ENCODE measurements around the gene THAP12. TPM values are rescaled to one million over a fixed set of nuclear protein-coding genes. Genes with fewer than 3 reads are reported as not detected.

The THAP12 gene
- total RNA-seq, 2 experiments from 2014 or later, result 39.4 to 40.6 TPM

DNA sequence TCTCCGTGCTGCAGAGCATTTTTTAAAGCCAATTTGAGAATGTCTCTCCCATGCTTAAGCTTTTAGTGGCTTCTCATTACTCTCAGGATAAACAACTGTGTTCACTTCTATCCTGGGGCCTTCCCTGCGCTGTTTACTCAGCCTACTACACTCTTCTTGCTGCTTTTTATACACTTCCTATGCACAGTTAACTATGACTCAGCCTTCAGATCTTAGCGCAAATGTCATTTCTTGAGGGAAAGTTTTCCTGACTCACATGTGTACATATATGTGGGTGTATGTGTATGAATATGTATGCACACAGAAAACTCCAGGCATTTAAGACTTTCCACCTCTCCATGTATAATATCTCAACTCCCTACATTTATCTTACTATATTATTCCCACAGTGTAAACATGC, 9.8 kb downstream of the THAP12 start:
- intact Hi-C loops (cut with micrococcal nuclease), result loop anchor here (1.0 to 5.0 kb wide), 3 partner anchors 9 to 479 kb away; no protein-coding TSS in a partner anchor
- Mint-ChIP-seq H3K9me3 (no peaks in the 10 kb centered on the region), H3K36me3 (ENCODE audit: low read depth) (no peaks in the 10 kb centered on the region), H3K27me3 (ENCODE audit: low read depth) (no peaks in the 10 kb centered on the region), H3K4me1 (ENCODE audit: low read depth) (peaks cover 55% of the 10 kb centered on the region), H3K4me3 (no peak overlapping the region), H3K27ac (peak overlapping the region; percentile 62)
- CTCF ChIA-PET, result no interaction called here
- DNase-seq, result peak; percentile 72

- intact Hi-C loops (cut with micrococcal nuclease), result no loop called here
- Mint-ChIP-seq H3K9me3 (no peaks in the 10 kb centered on the region), H3K4me3 (no peak overlapping the region), H3K27me3 (ENCODE audit: low read depth) (no peaks in the 10 kb centered on the region), H3K27ac (no peak overlapping the region), H3K36me3 (ENCODE audit: low read depth) (peaks cover 7% of the 10 kb centered on the region), H3K4me1 (ENCODE audit: low read depth) (peaks cover 50% of the 10 kb centered on the region)
- CTCF ChIA-PET, result no interaction called here
- no peak for DNase-seq
Observed at GRCh38 chr11:76369406-76369805, 11.5 kb downstream of the THAP12 start.

GRCh38 chr11:76368490-76368889, 12.4 kb downstream of the THAP12 start:
- Mint-ChIP-seq H3K4me1 (ENCODE audit: low read depth) (peaks cover 44% of the 10 kb centered on the region), H3K27me3 (ENCODE audit: low read depth) (no peaks in the 10 kb centered on the region), H3K36me3 (ENCODE audit: low read depth) (peaks cover 12% of the 10 kb centered on the region), H3K27ac (no peak overlapping the region), H3K4me3 (no peak overlapping the region), H3K9me3 (no peaks in the 10 kb centered on the region)
- CTCF ChIA-PET, result no interaction called here
- intact Hi-C loops (cut with micrococcal nuclease), result no loop called here
- DNase-seq, result no peak

DNA sequence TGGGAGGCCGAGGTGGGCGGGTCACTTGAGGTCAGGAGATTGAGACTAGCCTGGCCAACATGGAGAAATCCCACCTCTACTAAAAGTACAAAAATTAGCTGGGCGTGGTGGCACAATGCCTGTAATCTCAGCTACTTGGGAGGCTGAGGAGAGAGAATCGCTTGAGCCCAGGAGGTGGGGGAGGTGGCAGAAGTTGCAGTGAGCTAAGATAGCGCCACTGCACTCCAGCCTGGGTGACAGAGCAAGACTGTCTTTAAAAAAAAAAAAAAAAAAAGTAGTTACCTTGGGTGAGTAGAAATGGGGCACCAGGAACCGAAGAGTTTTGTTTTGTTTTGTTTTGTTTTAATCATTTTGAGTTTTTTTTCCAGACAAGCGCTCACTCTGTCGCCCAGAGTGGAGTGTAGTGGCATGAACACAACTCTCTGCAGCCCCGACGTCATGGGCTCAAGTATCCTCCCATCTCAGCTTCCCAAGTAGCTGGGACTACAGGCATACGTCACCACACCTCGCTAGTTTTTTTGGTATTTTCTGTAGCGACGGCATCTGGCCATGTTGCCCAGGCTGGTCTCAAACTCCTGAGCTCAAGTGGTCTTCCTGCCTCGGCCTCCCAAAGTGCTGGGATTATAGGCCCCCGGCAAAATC, 15.8 kb downstream of the THAP12 start:
- intact Hi-C loops (cut with micrococcal nuclease), result no loop called here
- H3K4me1 Mint-ChIP-seq (ENCODE audit: low read depth), result peaks cover 40% of the 10 kb centered on the region
- H3K27ac Mint-ChIP-seq, result no peak overlapping the region
- no peaks in the 10 kb centered on the region for H3K9me3 Mint-ChIP-seq
- H3K27me3 Mint-ChIP-seq (ENCODE audit: low read depth), result no peaks in the 10 kb centered on the region
- H3K4me3 Mint-ChIP-seq, result no peak overlapping the region
- DNase-seq, result no peak
- peaks cover 19% of the 10 kb centered on the region for H3K36me3 Mint-ChIP-seq (ENCODE audit: low read depth)
- CTCF ChIA-PET, result no interaction called here

- CTCF ChIA-PET, result interaction anchor here (0.6 to 1.2 kb wide), 2 partner anchors 12 to 154 kb away, joined by 4 read pairs; no protein-coding TSS in a partner anchor
- Mint-ChIP-seq H3K27ac (no peak overlapping the region), H3K27me3 (ENCODE audit: low read depth) (no peaks in the 10 kb centered on the region), H3K4me3 (no peak overlapping the region), H3K9me3 (no peaks in the 10 kb centered on the region), H3K4me1 (ENCODE audit: low read depth) (peaks cover 22% of the 10 kb centered on the region), H3K36me3 (ENCODE audit: low read depth) (peaks cover 24% of the 10 kb centered on the region)
- intact Hi-C loops (cut with micrococcal nuclease), result no loop called here
- no peak for DNase-seq
Observed at GRCh38 chr11:76362716-76363115, 18.2 kb downstream of the THAP12 start.

- Mint-ChIP-seq H3K27me3 (ENCODE audit: low read depth) (no peaks in the 10 kb centered on the region), H3K27ac (no peak overlapping the region), H3K9me3 (no peaks in the 10 kb centered on the region), H3K4me1 (ENCODE audit: low read depth) (peaks cover 20% of the 10 kb centered on the region), H3K36me3 (ENCODE audit: low read depth) (peaks cover 30% of the 10 kb centered on the region), H3K4me3 (no peak overlapping the region)
- intact Hi-C loops (cut with micrococcal nuclease), result no loop called here
- CTCF ChIA-PET, result interaction anchor here (1.2 kb wide), 1 partner anchor 153 kb away, joined by 4 read pairs; no protein-coding TSS in a partner anchor
- no peak for DNase-seq
Observed at GRCh38 chr11:76361776-76362175, 19.2 kb downstream of the THAP12 start.

DNA sequence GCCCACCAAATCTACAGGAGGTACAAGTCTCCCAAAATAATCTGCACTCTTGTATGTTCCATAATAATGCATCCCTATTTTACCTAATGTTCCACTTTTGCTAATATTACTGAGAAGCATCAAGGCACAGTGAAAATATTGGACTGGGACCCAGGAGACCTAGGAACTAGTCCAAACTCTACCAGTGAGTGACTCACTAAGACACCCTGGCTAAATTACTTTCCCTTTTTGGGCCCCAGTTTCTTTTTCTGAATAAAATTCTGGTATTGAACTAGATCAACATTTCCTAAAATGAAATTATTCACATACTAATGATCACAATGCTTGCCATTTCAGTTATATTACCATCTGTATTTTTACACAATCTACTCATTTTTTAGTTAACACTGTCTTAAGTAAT, 19.6 kb downstream of the THAP12 start:
- Mint-ChIP-seq H3K27ac (no peak overlapping the region), H3K4me1 (ENCODE audit: low read depth) (peaks cover 20% of the 10 kb centered on the region), H3K27me3 (ENCODE audit: low read depth) (no peaks in the 10 kb centered on the region), H3K9me3 (no peaks in the 10 kb centered on the region), H3K4me3 (no peak overlapping the region), H3K36me3 (ENCODE audit: low read depth) (peaks cover 31% of the 10 kb centered on the region)
- CTCF ChIA-PET, result no interaction called here
- no peak for DNase-seq
- intact Hi-C loops (cut with micrococcal nuclease), result no loop called here

- DNase-seq, result no peak
- CTCF ChIA-PET, result no interaction called here
- no peaks in the 10 kb centered on the region for H3K27me3 Mint-ChIP-seq (ENCODE audit: low read depth)
- H3K4me3 Mint-ChIP-seq, result no peak overlapping the region
- peaks cover 7% of the 10 kb centered on the region for H3K9me3 Mint-ChIP-seq
- no peaks in the 10 kb centered on the region for H3K4me1 Mint-ChIP-seq (ENCODE audit: low read depth)
- no peak overlapping the region for H3K27ac Mint-ChIP-seq
- intact Hi-C loops (cut with micrococcal nuclease), result no loop called here
- peaks cover 52% of the 10 kb centered on the region for H3K36me3 Mint-ChIP-seq (ENCODE audit: low read depth)
Observed at GRCh38 chr11:76355172-76355571, 25.8 kb downstream of the THAP12 start.

DNA sequence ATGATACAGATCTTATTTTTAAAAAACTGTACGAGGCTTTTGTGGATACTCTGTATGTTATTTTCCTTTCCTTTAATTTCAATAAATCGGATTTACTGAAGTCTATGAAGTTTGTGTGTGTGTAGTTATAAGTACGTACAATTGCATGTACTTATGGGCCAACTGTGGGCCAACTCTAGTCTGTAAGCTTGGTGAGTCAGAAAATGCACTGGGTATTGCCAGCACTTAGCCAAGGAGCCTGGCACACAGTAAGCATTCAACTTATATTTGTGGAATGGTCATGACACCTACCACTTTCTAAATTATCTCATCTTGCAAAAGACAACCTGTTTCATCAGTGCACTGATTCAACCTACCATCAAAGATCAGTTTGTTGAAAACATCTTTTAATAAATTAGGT, 32.6 kb downstream of the THAP12 start:
- Mint-ChIP-seq H3K27ac (no peak overlapping the region), H3K4me1 (ENCODE audit: low read depth) (no peaks in the 10 kb centered on the region), H3K36me3 (ENCODE audit: low read depth) (peaks cover 18% of the 10 kb centered on the region), H3K4me3 (no peak overlapping the region), H3K9me3 (no peaks in the 10 kb centered on the region), H3K27me3 (ENCODE audit: low read depth) (no peaks in the 10 kb centered on the region)
- DNase-seq, result no peak
- intact Hi-C loops (cut with micrococcal nuclease), result loop anchor here (5.0 kb wide), 1 partner anchor 74 kb away; no protein-coding TSS in a partner anchor
- CTCF ChIA-PET, result no interaction called here

DNA sequence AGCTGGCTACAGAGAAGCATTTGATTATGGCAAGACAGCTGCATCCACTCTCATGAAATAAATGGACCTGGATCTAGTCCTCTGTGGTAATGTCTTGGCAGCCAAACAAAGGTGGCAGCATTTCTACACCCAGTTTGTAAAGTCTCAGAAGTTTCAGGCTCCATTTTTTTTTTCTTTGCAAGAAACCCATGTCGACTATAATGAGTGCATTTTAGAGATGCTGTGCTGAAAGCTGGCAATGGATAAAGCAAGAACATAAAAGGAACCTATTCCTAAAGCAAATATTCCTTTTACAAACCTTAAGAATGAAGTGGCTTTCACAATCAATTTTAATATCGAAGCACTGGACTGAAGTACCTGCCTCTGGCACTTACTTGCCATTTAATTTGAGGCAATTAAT, 33.5 kb downstream of the THAP12 start:
- H3K4me3 Mint-ChIP-seq, result no peak overlapping the region
- no peaks in the 10 kb centered on the region for H3K9me3 Mint-ChIP-seq
- CTCF ChIA-PET, result interaction anchor here (1.3 kb wide), 1 partner anchor 11 kb away, joined by 4 read pairs; no protein-coding TSS in a partner anchor
- intact Hi-C loops (cut with micrococcal nuclease), result loop anchor here (5.0 kb wide), 1 partner anchor 75 kb away; no protein-coding TSS in a partner anchor
- no peaks in the 10 kb centered on the region for H3K4me1 Mint-ChIP-seq (ENCODE audit: low read depth)
- H3K27me3 Mint-ChIP-seq (ENCODE audit: low read depth), result no peaks in the 10 kb centered on the region
- peaks cover 15% of the 10 kb centered on the region for H3K36me3 Mint-ChIP-seq (ENCODE audit: low read depth)
- no peak for DNase-seq
- no peak overlapping the region for H3K27ac Mint-ChIP-seq

DNA sequence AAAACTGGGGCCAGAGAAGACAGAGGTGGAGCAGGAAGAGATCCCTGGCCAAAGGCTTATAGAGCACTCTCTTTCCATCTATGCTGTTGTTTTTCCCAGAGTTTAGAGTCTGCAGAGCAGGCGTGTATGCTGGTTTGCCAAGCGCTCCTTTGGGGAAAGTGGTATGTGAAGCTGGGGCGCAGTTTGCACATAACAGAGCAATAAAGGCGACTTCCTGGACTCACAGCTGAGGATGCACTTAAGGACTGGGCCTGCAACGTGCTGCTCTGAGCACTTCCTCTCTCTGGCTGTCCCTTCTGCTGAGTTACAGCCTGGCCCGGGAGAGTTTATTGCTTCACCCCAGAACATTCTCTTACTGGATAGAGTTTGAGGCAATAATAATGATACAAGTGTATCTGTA, 41.7 kb downstream of the THAP12 start:
- H3K27ac Mint-ChIP-seq, result no peak overlapping the region
- CTCF ChIA-PET, result no interaction called here
- H3K36me3 Mint-ChIP-seq (ENCODE audit: low read depth), result peaks cover 2% of the 10 kb centered on the region
- H3K9me3 Mint-ChIP-seq, result peaks cover 18% of the 10 kb centered on the region
- no peak overlapping the region for H3K4me3 Mint-ChIP-seq
- intact Hi-C loops (cut with micrococcal nuclease), result no loop called here
- peaks cover 2% of the 10 kb centered on the region for H3K27me3 Mint-ChIP-seq (ENCODE audit: low read depth)
- H3K4me1 Mint-ChIP-seq (ENCODE audit: low read depth), result no peaks in the 10 kb centered on the region
- DNase-seq, result no peak

GRCh38 chr11:76337923-76338322, 43.0 kb downstream of the THAP12 start:
- CTCF ChIA-PET, result no interaction called here

DNA sequence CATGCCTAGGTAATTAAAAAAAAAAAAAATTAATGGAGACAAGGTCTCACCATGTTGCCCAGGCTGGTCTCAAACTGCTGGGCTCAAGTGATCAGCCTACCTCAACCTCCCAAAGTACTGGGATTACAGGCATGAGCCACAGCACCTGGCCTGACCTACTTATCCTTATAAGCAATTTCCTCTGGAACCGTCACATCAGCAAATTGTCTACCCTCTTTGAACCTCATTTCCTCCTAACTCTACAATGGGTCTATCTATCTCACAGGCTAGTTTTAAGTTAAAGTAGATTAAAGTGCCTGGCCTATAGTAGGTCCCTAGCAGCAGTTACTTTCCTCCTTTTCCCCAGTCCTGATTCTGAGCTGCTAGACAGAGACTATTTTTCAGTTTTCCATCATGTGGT, 43.5 kb downstream of the THAP12 start:
- H3K27me3 Mint-ChIP-seq (ENCODE audit: low read depth), result peaks cover 2% of the 10 kb centered on the region
- no peaks in the 10 kb centered on the region for H3K4me1 Mint-ChIP-seq (ENCODE audit: low read depth)
- no peak for DNase-seq
- H3K4me3 Mint-ChIP-seq, result no peak overlapping the region
- intact Hi-C loops (cut with micrococcal nuclease), result no loop called here
- no peak overlapping the region for H3K27ac Mint-ChIP-seq
- peaks cover 2% of the 10 kb centered on the region for H3K36me3 Mint-ChIP-seq (ENCODE audit: low read depth)
- CTCF ChIA-PET, result no interaction called here
- peaks cover 21% of the 10 kb centered on the region for H3K9me3 Mint-ChIP-seq

More at GRCh38 chr11:76337923-76338322, 43.0 kb downstream of the THAP12 start:
- Mint-ChIP-seq H3K27me3 (ENCODE audit: low read depth) (peaks cover 2% of the 10 kb centered on the region), H3K9me3 (peaks cover 21% of the 10 kb centered on the region), H3K4me3 (no peak overlapping the region), H3K36me3 (ENCODE audit: low read depth) (peaks cover 2% of the 10 kb centered on the region), H3K4me1 (ENCODE audit: low read depth) (no peaks in the 10 kb centered on the region), H3K27ac (no peak overlapping the region)
- DNase-seq, result no peak
- intact Hi-C loops (cut with micrococcal nuclease), result no loop called here

All from activated naive CD4-positive, alpha-beta T cell treated with anti-CD3 and anti-CD28 coated beads for 36 hours (primary cell).